Upper lobe of left lung (tissue), 4 donors: Measurements from ENCODE around the gene GRIK3.

Experiments
- EP300 ChIP-seq, 4 donors: sonication (generic); formaldehyde crosslinking; IDR thresholded peaks; one replicate each; pipeline ENCODE4 v1.5.1; 2017; ENCODE audit warnings: antibody characterized with exemption in 4 of 4, control low read depth in 2 of 4
- TF ChIP-seq, protein P1 (sequence below), 6 experiments: fragments of 450-650 bp in 4 of 6; fragments of 200-600 bp in 2 of 6; sonication (generic) in 2 of 6; IDR thresholded peaks; one replicate each; pipeline ENCODE4 v1.5.1; 2016 to 2019; ENCODE audit warnings: antibody characterized with exemption in 6 of 6

DNA sequence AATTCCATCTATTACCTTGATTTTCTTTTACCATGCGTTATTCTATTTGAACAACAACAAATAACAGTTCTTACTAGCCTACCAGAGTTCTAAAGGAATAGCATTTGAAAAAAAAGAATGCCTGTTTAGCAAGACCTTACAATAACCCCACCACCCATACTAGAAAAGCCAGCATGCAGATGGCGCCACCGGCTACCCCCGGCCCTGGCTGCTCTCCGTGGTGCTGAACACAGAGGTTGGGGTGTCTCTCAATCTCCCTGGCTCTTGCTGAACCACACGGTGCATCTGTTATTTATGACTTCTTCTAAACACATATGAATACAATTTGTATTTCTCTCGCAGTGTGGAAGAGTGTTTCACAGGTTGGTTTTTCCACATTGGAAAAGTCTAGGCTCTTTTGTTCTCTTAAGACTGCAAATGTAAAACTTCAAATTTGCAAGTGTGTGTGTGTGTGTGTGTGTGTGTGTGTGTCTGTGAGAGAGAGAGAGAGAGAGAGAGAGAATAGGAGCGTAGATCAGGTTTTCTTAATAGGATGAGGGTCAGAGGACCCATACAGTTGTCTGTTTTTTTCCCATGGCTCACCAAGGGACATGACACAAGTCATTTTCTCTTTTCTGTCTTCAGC lies 13.6 kb downstream of the GRIK3 start:
- TF ChIP-seq, protein P1, sequence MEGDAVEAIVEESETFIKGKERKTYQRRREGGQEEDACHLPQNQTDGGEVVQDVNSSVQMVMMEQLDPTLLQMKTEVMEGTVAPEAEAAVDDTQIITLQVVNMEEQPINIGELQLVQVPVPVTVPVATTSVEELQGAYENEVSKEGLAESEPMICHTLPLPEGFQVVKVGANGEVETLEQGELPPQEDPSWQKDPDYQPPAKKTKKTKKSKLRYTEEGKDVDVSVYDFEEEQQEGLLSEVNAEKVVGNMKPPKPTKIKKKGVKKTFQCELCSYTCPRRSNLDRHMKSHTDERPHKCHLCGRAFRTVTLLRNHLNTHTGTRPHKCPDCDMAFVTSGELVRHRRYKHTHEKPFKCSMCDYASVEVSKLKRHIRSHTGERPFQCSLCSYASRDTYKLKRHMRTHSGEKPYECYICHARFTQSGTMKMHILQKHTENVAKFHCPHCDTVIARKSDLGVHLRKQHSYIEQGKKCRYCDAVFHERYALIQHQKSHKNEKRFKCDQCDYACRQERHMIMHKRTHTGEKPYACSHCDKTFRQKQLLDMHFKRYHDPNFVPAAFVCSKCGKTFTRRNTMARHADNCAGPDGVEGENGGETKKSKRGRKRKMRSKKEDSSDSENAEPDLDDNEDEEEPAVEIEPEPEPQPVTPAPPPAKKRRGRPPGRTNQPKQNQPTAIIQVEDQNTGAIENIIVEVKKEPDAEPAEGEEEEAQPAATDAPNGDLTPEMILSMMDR (IDR thresholded peaks at IDR 0.05), result no peak
- TF ChIP-seq EP300 (IDR thresholded peaks at IDR 0.05), result no peak
